GM12801 (cell line): ENCODE measurements around the gene CAST.

Source experiments
- CTCF ChIP-seq: IDR thresholded peaks from one replicate; pipeline ENCODE4 v1.5.1; 2011; ENCODE audit warnings: control low read depth; ENCODE audit not compliant: insufficient read length; ENCODE audit errors: extremely low read depth

CAST gene

DNA sequence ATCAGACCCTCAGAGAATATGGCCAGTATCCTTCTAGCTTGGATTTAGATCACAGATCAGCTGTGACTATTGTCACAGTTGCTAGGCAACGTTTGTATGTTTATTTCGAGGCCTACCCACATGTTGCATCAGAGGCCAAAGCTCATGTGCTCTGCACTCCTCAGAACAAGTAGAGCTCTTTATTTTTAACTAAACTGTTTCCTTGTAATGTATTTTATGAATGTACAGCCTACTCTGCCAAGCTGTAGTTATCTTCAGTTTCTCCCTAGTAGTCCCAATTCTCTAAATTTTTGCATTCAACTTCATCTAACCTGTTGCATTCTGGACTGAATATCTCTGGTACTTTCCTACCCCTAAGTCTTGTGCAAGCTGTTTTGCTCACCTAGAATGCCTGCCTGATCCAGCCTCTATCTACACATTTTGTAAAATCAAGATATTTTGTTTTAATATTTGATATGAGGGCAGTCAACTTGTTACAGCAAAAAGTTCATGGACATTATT lies 52.8 kb downstream of the CAST start:
- no peak for TF ChIP-seq CTCF

- no peak for TF ChIP-seq CTCF
Observed at GRCh38 chr5:96716007-96716406, 53.8 kb downstream of the CAST start.

DNA sequence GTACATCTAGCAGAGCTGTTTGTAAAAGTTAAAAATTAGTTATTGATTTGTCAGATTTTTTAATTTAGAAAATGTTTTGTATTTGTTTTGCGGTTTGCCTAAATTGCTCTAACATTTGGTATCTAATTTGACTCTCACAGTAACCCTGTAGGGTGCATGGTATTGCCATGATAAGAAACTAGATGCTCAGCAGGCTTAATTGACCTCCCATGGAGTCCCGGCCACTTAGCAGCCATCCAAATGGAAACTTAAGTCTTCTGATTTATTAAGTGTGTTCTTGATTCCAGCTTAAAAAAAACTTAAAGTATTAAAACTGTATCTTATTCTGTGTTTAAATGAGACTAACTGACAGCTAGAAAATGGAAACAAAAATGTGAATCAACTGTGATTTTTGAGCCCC lies 54.5 kb downstream of the CAST start:
- TF ChIP-seq CTCF, result no peak

GRCh38 chr5:96717874-96718273 lies 55.7 kb downstream of the CAST start:
- no peak for TF ChIP-seq CTCF

DNA sequence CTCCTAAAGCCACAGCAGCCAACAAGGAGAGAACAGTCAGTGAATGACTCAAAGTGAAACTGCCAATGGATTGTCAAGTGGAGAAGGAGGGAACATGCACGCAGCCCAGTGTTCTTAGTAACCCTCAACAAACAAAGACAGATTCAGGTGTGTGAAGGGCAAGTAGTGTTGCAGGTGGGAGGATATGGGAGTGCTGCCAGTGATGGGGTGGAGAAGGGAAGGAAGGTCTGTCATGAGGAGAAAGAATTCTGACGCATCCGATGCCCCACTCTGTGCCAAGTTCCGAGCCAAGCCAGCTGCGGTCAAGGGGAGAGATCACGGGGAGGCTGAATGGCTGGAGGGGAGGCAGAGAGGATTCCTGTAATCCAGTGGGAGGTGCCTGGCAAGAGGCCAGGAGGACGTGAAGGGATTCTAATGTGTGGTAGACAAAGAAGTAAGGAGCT lies 56.5 kb downstream of the CAST start:
- TF ChIP-seq CTCF, result no peak

- TF ChIP-seq CTCF, result no peak
Observed at GRCh38 chr5:96720408-96720807, 58.2 kb downstream of the CAST start.

DNA sequence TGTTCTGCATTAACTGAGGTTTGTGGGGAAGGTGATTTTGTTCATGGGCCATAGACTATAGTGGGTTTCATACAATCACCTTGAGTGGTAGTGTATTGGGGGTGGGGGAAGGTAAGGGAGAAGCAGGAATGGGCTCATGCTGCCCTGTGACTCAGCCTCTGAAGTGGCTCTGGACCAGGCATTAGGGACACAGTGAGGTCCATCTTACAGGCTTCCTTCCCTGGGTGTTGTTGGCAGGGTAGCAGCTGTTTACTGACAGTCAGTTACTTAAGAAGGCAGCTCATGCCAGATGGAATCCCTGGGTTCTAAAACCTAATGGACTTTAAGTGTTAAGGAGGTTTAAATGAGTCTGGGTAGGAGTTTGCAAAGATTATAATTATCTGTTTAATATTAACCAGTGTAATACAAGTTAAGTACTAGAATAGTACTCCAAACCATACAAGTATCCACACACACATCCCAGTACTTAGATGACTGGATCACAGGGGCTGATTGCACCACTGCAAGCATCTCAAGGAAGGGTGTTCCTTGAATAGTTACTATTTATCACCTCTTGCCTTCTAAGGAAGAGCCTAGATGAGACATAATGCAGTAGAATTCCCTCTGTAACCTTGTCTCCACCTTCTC lies 59.3 kb downstream of the CAST start:
- TF ChIP-seq CTCF, result no peak
